SK-N-SH treated with all-trans-retinoic acid at 6 μM for 48 hours (cell line): Measurements from ENCODE around the gene IRF7.

ENCODE experiments used
- ATAC-seq: fragments of 200-7000 bp; cut with Tn5 transposase; 3 replicates; pipeline ENCODE4 v1.9.1; 2020; ENCODE audit warnings: mild to moderate bottlenecking, moderate library complexity
- ARNTL ChIP-seq: fragments of 450-650 bp; formaldehyde crosslinking; IDR thresholded peaks from 2 replicates; pipeline ENCODE4 v1.5.0; 2020; ENCODE audit warnings: low read depth, mild to moderate bottlenecking, moderate library complexity, borderline replicate concordance
- BACH2 ChIP-seq: fragments of 250-450 bp; sonication (Bioruptor Pico); IDR thresholded peaks from 2 replicates; pipeline ENCODE4 v1.9.0; 2021; ENCODE audit warnings: mild to moderate bottlenecking, borderline replicate concordance
- CSDC2 ChIP-seq: fragments of 250-450 bp; sonication (Bioruptor Pico); IDR thresholded peaks from 2 replicates; pipeline ENCODE4 v1.5.0; 2020; ENCODE audit warnings: mild to moderate bottlenecking, moderate library complexity
- ESRRG ChIP-seq: fragments of 250-450 bp; sonication (Bioruptor Pico); IDR thresholded peaks from 2 replicates; pipeline ENCODE4 v1.6.1; 2021; ENCODE audit warnings: mild to moderate bottlenecking
- GLIS3 ChIP-seq: fragments of 250-450 bp; sonication (Bioruptor Pico); IDR thresholded peaks from 2 replicates; pipeline ENCODE4 v1.5.0; 2020; ENCODE audit warnings: mild to moderate bottlenecking, moderate library complexity
- ISL1 ChIP-seq: fragments of 250-450 bp; sonication (Bioruptor Pico); IDR thresholded peaks from 2 replicates; pipeline ENCODE4 v2.1.2; 2022; ENCODE audit warnings: mild to moderate bottlenecking, moderate library complexity
- OSR1 ChIP-seq: fragments of 250-450 bp; sonication (Bioruptor Pico); IDR thresholded peaks from 2 replicates; pipeline ENCODE4 v1.8.0; 2022; ENCODE audit warnings: moderate library complexity, mild to moderate bottlenecking, inconsistent platforms
- PPARA ChIP-seq: fragments of 250-450 bp; sonication (Bioruptor Pico); IDR thresholded peaks from 2 replicates; pipeline ENCODE4 v1.5.0; 2020; ENCODE audit warnings: mild to moderate bottlenecking, borderline replicate concordance
- RARB ChIP-seq: fragments of 250-450 bp; sonication (Bioruptor Pico); IDR thresholded peaks from 2 replicates; pipeline ENCODE4 v1.8.0; 2021; ENCODE audit warnings: mild to moderate bottlenecking, moderate library complexity
- SNAI2 ChIP-seq: fragments of 250-450 bp; sonication (Bioruptor Pico); IDR thresholded peaks from 2 replicates; pipeline ENCODE4 v1.5.0; 2020; ENCODE audit warnings: mild to moderate bottlenecking, moderate library complexity
- TCF4 ChIP-seq: fragments of 250-450 bp; sonication (Bioruptor Pico); IDR thresholded peaks from 2 replicates; pipeline ENCODE4 v1.8.0; 2021; ENCODE audit warnings: mild to moderate bottlenecking, moderate library complexity, borderline replicate concordance
- TOX ChIP-seq: fragments of 250-450 bp; sonication (Bioruptor Pico); IDR thresholded peaks from 2 replicates; pipeline ENCODE4 v1.8.0; 2021; ENCODE audit warnings: mild to moderate bottlenecking, moderate library complexity, borderline replicate concordance
- ZC3H10 ChIP-seq: fragments of 250-450 bp; sonication (Bioruptor Pico); IDR thresholded peaks from 2 replicates; pipeline ENCODE4 v1.5.1; 2021; ENCODE audit warnings: mild to moderate bottlenecking, moderate library complexity
- ZFP3 ChIP-seq: fragments of 250-450 bp; sonication (Bioruptor Pico); IDR thresholded peaks from 2 replicates; pipeline ENCODE4 v1.5.0; 2020; ENCODE audit warnings: mild to moderate bottlenecking, moderate library complexity
- ZFP30 ChIP-seq: fragments of 450-650 bp; formaldehyde crosslinking; IDR thresholded peaks from 2 replicates; pipeline ENCODE4 v1.5.0; 2022; ENCODE audit warnings: mild to moderate bottlenecking, moderate library complexity
- ZNF565 ChIP-seq: fragments of 450-650 bp; formaldehyde crosslinking; conservative IDR thresholded peaks from 2 replicates; pipeline ENCODE4 v1.5.0; 2020; ENCODE audit warnings: low read depth, mild to moderate bottlenecking, moderate library complexity
- ZNF70 ChIP-seq: fragments of 450-650 bp; formaldehyde crosslinking; IDR thresholded peaks from 2 replicates; pipeline ENCODE4 v1.5.0; 2020; ENCODE audit warnings: mild to moderate bottlenecking, moderate library complexity
- ZNF8 ChIP-seq: fragments of 450-650 bp; formaldehyde crosslinking; IDR thresholded peaks from 2 replicates; pipeline ENCODE4 v1.5.0; 2020; ENCODE audit warnings: mild to moderate bottlenecking, moderate library complexity
- TF ChIP-seq, protein P1 (sequence below): fragments of 250-450 bp; sonication (Bioruptor Pico); IDR thresholded peaks from 2 replicates; pipeline ENCODE4 v1.5.0; 2020; ENCODE audit warnings: mild to moderate bottlenecking, moderate library complexity
- TF ChIP-seq, protein P2 (sequence below): fragments of 250-450 bp; sonication (Bioruptor Pico); IDR thresholded peaks from 2 replicates; pipeline ENCODE4 v1.8.0; 2021; ENCODE audit warnings: low read depth, mild to moderate bottlenecking, moderate library complexity, borderline replicate concordance
- TF ChIP-seq, protein P3 (sequence below): fragments of 250-450 bp; sonication (Bioruptor Pico); IDR thresholded peaks from 2 replicates; pipeline ENCODE4 v1.5.1; 2020; ENCODE audit warnings: low read depth, mild to moderate bottlenecking, moderate library complexity

The IRF7 gene

DNA sequence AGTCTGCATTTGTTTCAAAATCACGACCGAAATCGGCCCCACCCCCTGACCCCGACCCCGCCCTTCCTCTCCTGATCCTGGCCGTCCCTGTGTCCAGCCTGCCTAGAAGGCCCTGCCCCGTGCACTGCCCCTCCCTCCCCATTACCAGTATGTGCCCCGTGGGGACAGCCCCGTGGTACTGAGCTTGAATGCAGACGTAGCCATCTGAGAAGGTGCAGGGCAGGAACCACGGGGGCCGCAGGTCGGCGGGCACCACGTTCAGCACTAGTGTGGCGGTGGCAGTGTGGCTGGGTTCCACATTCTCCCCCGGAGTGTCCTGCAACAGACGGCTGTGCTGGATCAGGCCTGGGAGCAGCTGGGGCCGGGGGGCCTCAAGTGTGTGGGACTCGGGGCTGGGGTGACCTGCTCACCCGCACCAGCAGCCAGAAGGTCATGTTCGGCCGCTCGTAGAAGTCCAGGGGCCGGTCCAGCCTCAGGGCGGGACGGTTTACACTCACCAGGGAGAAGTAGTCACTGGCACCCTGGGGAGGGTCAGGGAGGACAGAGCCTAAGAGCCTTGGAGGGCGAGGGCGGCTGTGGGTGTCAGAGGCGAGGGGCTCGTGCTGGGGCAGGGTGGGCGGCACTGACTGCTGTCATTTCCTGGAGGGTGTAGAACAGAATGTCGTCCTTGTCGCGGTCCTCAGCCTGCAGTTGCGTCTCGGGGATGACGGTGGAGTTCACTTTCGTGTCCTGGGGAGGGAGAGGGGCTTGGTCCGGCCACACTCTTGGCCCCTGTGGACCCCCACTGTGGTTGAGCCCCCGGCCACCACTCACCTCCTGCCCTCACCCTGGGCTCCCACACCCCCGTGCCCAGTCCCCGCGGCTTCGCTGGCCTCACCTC is 5.4 kb upstream of the IRF7 start:
- TF ChIP-seq OSR1 (CRISPR knock-in tag): no peak
- TF ChIP-seq ESRRG: no peak
- no peak for TF ChIP-seq TCF4 (CRISPR knock-in tag)
- TF ChIP-seq ZNF8 (CRISPR knock-in tag): no peak
- no peak for TF ChIP-seq BACH2 (CRISPR knock-in tag)
- TF ChIP-seq, protein P1, sequence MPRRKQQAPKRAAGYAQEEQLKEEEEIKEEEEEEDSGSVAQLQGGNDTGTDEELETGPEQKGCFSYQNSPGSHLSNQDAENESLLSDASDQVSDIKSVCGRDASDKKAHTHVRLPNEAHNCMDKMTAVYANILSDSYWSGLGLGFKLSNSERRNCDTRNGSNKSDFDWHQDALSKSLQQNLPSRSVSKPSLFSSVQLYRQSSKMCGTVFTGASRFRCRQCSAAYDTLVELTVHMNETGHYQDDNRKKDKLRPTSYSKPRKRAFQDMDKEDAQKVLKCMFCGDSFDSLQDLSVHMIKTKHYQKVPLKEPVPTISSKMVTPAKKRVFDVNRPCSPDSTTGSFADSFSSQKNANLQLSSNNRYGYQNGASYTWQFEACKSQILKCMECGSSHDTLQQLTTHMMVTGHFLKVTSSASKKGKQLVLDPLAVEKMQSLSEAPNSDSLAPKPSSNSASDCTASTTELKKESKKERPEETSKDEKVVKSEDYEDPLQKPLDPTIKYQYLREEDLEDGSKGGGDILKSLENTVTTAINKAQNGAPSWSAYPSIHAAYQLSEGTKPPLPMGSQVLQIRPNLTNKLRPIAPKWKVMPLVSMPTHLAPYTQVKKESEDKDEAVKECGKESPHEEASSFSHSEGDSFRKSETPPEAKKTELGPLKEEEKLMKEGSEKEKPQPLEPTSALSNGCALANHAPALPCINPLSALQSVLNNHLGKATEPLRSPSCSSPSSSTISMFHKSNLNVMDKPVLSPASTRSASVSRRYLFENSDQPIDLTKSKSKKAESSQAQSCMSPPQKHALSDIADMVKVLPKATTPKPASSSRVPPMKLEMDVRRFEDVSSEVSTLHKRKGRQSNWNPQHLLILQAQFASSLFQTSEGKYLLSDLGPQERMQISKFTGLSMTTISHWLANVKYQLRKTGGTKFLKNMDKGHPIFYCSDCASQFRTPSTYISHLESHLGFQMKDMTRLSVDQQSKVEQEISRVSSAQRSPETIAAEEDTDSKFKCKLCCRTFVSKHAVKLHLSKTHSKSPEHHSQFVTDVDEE (CRISPR knock-in tag): no peak
- TF ChIP-seq ARNTL: no peak
- TF ChIP-seq, protein P2, sequence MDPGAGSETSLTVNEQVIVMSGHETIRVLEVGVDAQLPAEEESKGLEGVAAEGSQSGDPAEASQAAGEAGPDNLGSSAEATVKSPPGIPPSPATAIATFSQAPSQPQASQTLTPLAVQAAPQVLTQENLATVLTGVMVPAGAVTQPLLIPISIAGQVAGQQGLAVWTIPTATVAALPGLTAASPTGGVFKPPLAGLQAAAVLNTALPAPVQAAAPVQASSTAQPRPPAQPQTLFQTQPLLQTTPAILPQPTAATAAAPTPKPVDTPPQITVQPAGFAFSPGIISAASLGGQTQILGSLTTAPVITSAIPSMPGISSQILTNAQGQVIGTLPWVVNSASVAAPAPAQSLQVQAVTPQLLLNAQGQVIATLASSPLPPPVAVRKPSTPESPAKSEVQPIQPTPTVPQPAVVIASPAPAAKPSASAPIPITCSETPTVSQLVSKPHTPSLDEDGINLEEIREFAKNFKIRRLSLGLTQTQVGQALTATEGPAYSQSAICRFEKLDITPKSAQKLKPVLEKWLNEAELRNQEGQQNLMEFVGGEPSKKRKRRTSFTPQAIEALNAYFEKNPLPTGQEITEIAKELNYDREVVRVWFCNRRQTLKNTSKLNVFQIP (CRISPR knock-in tag): no peak
- TF ChIP-seq GLIS3: no peak
- no peak for TF ChIP-seq ZFP3 (CRISPR knock-in tag)
- no peak for TF ChIP-seq CSDC2 (CRISPR knock-in tag)
- TF ChIP-seq ISL1: no peak
- no peak for TF ChIP-seq ZC3H10 (CRISPR knock-in tag)
- no peak for TF ChIP-seq PPARA
- TF ChIP-seq SNAI2 (CRISPR knock-in tag): no peak
- no peak for ATAC-seq

DNA sequence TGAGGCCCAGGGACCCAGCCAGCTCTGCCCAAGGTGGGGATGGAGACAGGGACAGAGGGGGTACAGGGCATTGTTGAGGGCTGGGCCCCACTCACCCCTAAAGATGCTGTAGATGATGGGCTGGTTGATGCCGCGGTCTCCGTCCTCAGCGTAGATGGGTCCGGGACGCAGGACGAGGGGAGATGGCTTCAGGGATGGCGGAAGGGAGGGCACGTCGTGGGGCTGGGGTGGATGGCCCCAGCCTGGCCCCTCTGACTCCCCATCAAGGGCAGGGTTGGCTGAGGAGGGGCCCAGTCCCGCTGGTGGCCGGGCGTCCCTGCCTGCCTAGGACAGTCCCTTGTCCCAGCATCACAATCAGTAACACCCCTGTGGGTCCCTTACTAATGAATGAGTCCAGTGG is 4.5 kb upstream of the IRF7 start:
- ATAC-seq: no peak
- TF ChIP-seq ARNTL: no peak
- TF ChIP-seq OSR1 (CRISPR knock-in tag): no peak
- no peak for TF ChIP-seq PPARA
- no peak for TF ChIP-seq GLIS3

DNA sequence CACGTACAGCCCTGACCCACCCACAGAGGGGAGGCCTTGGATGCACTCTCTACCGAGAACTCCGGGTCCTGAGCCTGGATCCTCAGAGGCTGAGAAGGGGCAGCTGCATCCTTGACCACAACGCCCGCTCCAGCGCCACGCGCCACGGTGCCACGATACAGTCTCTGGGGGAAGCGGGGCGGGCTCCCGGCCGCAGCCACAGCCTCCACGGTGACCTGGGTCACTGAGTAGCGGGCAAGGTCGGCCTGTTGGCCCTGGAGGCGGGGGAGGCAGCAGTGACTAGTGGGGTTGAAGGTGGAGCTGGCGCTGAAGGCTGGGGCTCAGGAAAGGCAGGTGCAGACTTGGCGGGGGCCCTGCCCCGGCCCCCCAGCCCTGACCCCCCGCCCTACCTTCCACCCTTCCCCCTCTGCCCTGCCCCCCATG is 3.9 kb upstream of the IRF7 start:
- TF ChIP-seq RARB (CRISPR knock-in tag) (no peak), ZFP3 (CRISPR knock-in tag) (no peak), OSR1 (CRISPR knock-in tag) (no peak), BACH2 (CRISPR knock-in tag) (no peak), TOX (CRISPR knock-in tag) (no peak)
- TF ChIP-seq, protein P3, sequence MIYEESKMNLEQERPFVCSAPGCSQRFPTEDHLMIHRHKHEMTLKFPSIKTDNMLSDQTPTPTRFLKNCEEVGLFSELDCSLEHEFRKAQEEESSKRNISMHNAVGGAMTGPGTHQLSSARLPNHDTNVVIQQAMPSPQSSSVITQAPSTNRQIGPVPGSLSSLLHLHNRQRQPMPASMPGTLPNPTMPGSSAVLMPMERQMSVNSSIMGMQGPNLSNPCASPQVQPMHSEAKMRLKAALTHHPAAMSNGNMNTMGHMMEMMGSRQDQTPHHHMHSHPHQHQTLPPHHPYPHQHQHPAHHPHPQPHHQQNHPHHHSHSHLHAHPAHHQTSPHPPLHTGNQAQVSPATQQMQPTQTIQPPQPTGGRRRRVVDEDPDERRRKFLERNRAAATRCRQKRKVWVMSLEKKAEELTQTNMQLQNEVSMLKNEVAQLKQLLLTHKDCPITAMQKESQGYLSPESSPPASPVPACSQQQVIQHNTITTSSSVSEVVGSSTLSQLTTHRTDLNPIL (CRISPR knock-in tag): no peak
- ATAC-seq: no peak

DNA sequence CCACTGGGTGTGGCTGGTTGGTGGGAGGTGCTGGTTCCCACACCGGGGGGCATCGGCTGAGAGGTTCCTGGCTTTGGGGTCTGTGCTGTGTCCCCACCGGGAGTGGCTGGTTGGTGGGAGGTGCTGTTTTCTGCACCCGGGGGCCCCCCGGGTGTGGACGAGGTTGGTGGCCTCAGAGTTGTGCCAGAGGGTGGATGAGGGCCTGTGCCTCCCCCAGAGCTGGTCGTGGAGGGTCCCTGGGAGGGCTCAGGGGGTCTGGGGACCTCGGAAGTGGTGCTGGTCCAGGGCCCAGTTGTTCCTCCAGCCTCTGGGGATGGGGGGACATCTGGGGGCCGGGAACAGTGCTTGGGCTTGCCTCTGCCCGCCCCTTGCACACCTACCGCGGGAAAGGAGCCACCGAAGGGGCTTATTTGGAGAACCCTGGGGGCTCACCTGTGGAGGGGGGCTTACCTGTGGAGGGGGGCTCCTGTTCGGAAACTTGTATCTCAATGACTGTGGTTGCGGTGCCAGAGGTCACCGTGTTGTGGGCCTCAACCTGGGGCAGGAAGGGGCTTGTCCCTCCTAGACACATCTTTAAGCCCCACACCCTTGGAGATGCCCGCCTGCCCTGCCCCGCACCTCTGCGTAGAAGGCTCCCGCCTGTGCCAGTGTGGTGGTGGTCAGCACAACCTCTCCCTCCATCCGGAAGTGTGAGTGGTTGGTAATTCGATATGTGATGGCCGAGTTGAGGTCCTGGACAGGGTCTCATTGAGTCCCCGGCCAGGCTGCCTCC is 3.3 kb upstream of the IRF7 start:
- no peak for ATAC-seq
- TF ChIP-seq ESRRG: no peak
- TF ChIP-seq RARB (CRISPR knock-in tag): no peak
- TF ChIP-seq ZNF70 (CRISPR knock-in tag): no peak
- TF ChIP-seq ZFP30 (CRISPR knock-in tag): no peak
- TF ChIP-seq OSR1 (CRISPR knock-in tag): no peak
- no peak for TF ChIP-seq TOX (CRISPR knock-in tag)
- no peak for TF ChIP-seq PPARA
- TF ChIP-seq BACH2 (CRISPR knock-in tag): no peak
- TF ChIP-seq ZNF565 (CRISPR knock-in tag): no peak
- TF ChIP-seq ZFP3 (CRISPR knock-in tag): no peak
